WTC11 (cell line): ENCODE results near the gene MRM3. TPM values are rescaled to one million over a fixed set of nuclear protein-coding genes. Genes with fewer than 3 reads are reported as not detected.

Source experiments
- ATAC-seq: fragments of 200-7000 bp; cut with Tn5 transposase; 2 replicates; pipeline ENCODE4 v1.10.0; 2021; ENCODE audit warnings: mild to moderate bottlenecking, moderate library complexity
- CTCF ChIA-PET: fragments of 300-600 bp; sonication (Branson Sonifier 250); formaldehyde crosslinking; loops from one replicate; lab custom pipeline; 2021; ENCODE audit warnings: antibody characterized with exemption; lab: Charles Lee
- POLR2A ChIA-PET: fragments of 350-600 bp; sonication (Branson Sonifier 250); formaldehyde crosslinking; loops from one replicate; lab custom pipeline; 2021; ENCODE audit warnings: antibody characterized with exemption; lab: Charles Lee
- DNase-seq: peaks from one replicate; pipeline ENCODE4 v3.0.0; 2021; ENCODE audit warnings: low spot score
- H3K27ac Mint-ChIP-seq: 2 replicates; pipeline ENCODE4 v1.8.0; 2021; ENCODE audit warnings: mixed read lengths
- H3K27me3 Mint-ChIP-seq: 2 replicates; pipeline ENCODE4 v1.8.0; 2021; ENCODE audit warnings: low read depth, mild to moderate bottlenecking, moderate library complexity, mixed read lengths
- H3K36me3 Mint-ChIP-seq: 2 replicates; pipeline ENCODE4 v1.8.0; 2021; ENCODE audit warnings: mixed read lengths
- H3K4me1 Mint-ChIP-seq: 2 replicates; pipeline ENCODE4 v1.8.0; 2022; ENCODE audit warnings: mixed read lengths
- H3K4me3 Mint-ChIP-seq: 2 replicates; pipeline ENCODE4 v1.8.0; 2021; ENCODE audit warnings: mild to moderate bottlenecking, moderate library complexity, mixed read lengths
- H3K9me3 Mint-ChIP-seq: 2 replicates; pipeline ENCODE4 v1.8.0; 2021; ENCODE audit warnings: mixed read lengths
- AR ChIP-seq: fragments of 250-450 bp; sonication (Bioruptor Pico); IDR thresholded peaks from 2 replicates; pipeline ENCODE4 v1.9.0; 2021; ENCODE audit warnings: mild to moderate bottlenecking
- ATF2 ChIP-seq: sonication (generic); formaldehyde crosslinking; IDR thresholded peaks from 2 replicates; pipeline ENCODE4 v1.8.1; 2022; ENCODE audit warnings: low read depth, missing genetic modification reagents, borderline replicate concordance
- ATF6 ChIP-seq: sonication (generic); formaldehyde crosslinking; IDR thresholded peaks from 2 replicates; pipeline ENCODE4 v1.8.1; 2023; ENCODE audit warnings: mild to moderate bottlenecking, missing genetic modification reagents
- CBFB ChIP-seq: sonication (generic); formaldehyde crosslinking; IDR thresholded peaks from 2 replicates; pipeline ENCODE4 v1.8.1; 2022; ENCODE audit warnings: mild to moderate bottlenecking, low read depth, missing genetic modification reagents
- E2F5 ChIP-seq: sonication (generic); formaldehyde crosslinking; IDR thresholded peaks from 2 replicates; pipeline ENCODE4 v1.8.1; 2022; ENCODE audit warnings: mild to moderate bottlenecking, moderate library complexity, missing genetic modification reagents
- FOXP1 ChIP-seq: sonication (generic); formaldehyde crosslinking; IDR thresholded peaks from 2 replicates; pipeline ENCODE4 v1.8.0; 2022; ENCODE audit warnings: missing genetic modification reagents, mild to moderate bottlenecking, moderate library complexity, borderline replicate concordance
- MYBL2 ChIP-seq: sonication (generic); formaldehyde crosslinking; IDR thresholded peaks from 2 replicates; pipeline ENCODE4 v1.8.1; 2023; ENCODE audit warnings: mild to moderate bottlenecking, moderate library complexity, missing genetic modification reagents
- NFATC4 ChIP-seq: fragments of 250-450 bp; sonication (Bioruptor Pico); IDR thresholded peaks from 2 replicates; pipeline ENCODE4 v1.9.0; 2021; ENCODE audit warnings: mild to moderate bottlenecking
- NR2C2 ChIP-seq: sonication (generic); formaldehyde crosslinking; IDR thresholded peaks from 2 replicates; pipeline ENCODE4 v1.8.0; 2022; ENCODE audit warnings: mild to moderate bottlenecking, missing genetic modification reagents
- OVOL2 ChIP-seq: fragments of 250-450 bp; sonication (Bioruptor Pico); IDR thresholded peaks from 2 replicates; pipeline ENCODE4 v1.9.0; 2021; ENCODE audit warnings: mild to moderate bottlenecking, borderline replicate concordance
- PRDM15 ChIP-seq: sonication (generic); formaldehyde crosslinking; IDR thresholded peaks from 2 replicates; pipeline ENCODE4 v1.8.0; 2022; ENCODE audit warnings: missing genetic modification reagents
- RORB ChIP-seq: fragments of 250-450 bp; sonication (Bioruptor Pico); IDR thresholded peaks from 2 replicates; pipeline ENCODE4 v1.9.0; 2021; ENCODE audit warnings: mild to moderate bottlenecking
- SMAD4 ChIP-seq: sonication (generic); formaldehyde crosslinking; IDR thresholded peaks from 2 replicates; pipeline ENCODE4 v1.8.0; 2022; ENCODE audit warnings: mild to moderate bottlenecking, missing genetic modification reagents
- TEAD1 ChIP-seq: sonication (generic); formaldehyde crosslinking; IDR thresholded peaks from 2 replicates; pipeline ENCODE4 v1.8.0; 2022; ENCODE audit warnings: mild to moderate bottlenecking, missing genetic modification reagents
- ZBTB43 ChIP-seq: sonication (generic); formaldehyde crosslinking; IDR thresholded peaks from 2 replicates; pipeline ENCODE4 v1.8.1; 2023; ENCODE audit warnings: mild to moderate bottlenecking, missing genetic modification reagents
- ZNF263 ChIP-seq: sonication (generic); formaldehyde crosslinking; IDR thresholded peaks from 2 replicates; pipeline ENCODE4 v1.8.1; 2022; ENCODE audit warnings: low read depth, mild to moderate bottlenecking, moderate library complexity, missing genetic modification reagents
- ZNF396 ChIP-seq: fragments of 250-450 bp; sonication (Bioruptor Pico); IDR thresholded peaks from 2 replicates; pipeline ENCODE4 v1.8.0; 2021; ENCODE audit warnings: mild to moderate bottlenecking, moderate library complexity, borderline replicate concordance
- ZNF512 ChIP-seq: sonication (generic); formaldehyde crosslinking; IDR thresholded peaks from 2 replicates; pipeline ENCODE4 v1.8.1; 2022; ENCODE audit warnings: missing genetic modification reagents, borderline replicate concordance
- total RNA-seq: library from RNA; stranded (reverse); gene quantifications from 3 replicates; pipeline ENCODE4 v1.2.3, GENCODE V29; 2021

The MRM3 gene
- total RNA-seq, 1 experiment from 2014 or later = 25.0 TPM

GRCh38 chr17:830950-831349, 48.8 kb downstream of the MRM3 start (continued):
- TF ChIP-seq PRDM15 (CRISPR knock-in tag) = no peak
- no peak for TF ChIP-seq NR2C2 (CRISPR knock-in tag)
- TF ChIP-seq AR (CRISPR knock-in tag) = no peak
- no peak for TF ChIP-seq ZNF263
- no peak for TF ChIP-seq TEAD1 (CRISPR knock-in tag)
- no peak for TF ChIP-seq FOXP1 (CRISPR knock-in tag)
- TF ChIP-seq, all 79 proteins: peak for 0

GRCh38 chr17:834136-834535, 52.0 kb downstream of the MRM3 start:
- peak overlapping the region; percentile 60 for H3K27ac Mint-ChIP-seq
- ATAC-seq = no peak
- H3K4me1 Mint-ChIP-seq = peaks cover 17% of the 10 kb centered on the region
- no peak overlapping the region for H3K4me3 Mint-ChIP-seq
- CTCF ChIA-PET = interaction anchor here (1.0 to 1.3 kb wide), 2 partner anchors 82 to 163 kb away, joined by 3 to 4 read pairs; partner anchors contain the start of gene TIMM22
- TF ChIP-seq SMAD4 (CRISPR knock-in tag) (no peak), MYBL2 (no peak), ATF2 (no peak), ZBTB43 (CRISPR knock-in tag) (no peak), NFATC4 (no peak), ZNF396 (CRISPR knock-in tag) (no peak), OVOL2 (CRISPR knock-in tag) (no peak), ZNF512 (CRISPR knock-in tag) (no peak), E2F5 (CRISPR knock-in tag) (no peak), ATF6 (CRISPR knock-in tag) (no peak), FOXP1 (CRISPR knock-in tag) (no peak), CBFB (CRISPR knock-in tag) (no peak), RORB (CRISPR knock-in tag) (no peak)
- POLR2A ChIA-PET = interaction anchor here (1.2 kb wide), 1 partner anchor 146 kb away, joined by 3 read pairs; the partner anchor contains the start of gene NXN
- peaks cover 10% of the 10 kb centered on the region; the same call in 1 of the 2 replicates for H3K9me3 Mint-ChIP-seq
- H3K36me3 Mint-ChIP-seq = peaks cover 3% of the 10 kb centered on the region; the same call in 1 of the 2 replicates
- no peak for DNase-seq
- no peaks in the 10 kb centered on the region for H3K27me3 Mint-ChIP-seq
